CD4-positive, alpha-beta T cell (primary cell): ENCODE results near the gene CXorf38. TPM values are rescaled to one million over a fixed set of nuclear protein-coding genes. Genes with fewer than 3 reads are reported as not detected.

Experiments used
- ATAC-seq: fragments of 200-7000 bp; cut with Tn5 transposase; one replicate; pipeline ENCODE4 v1.10.0; 2022; ENCODE audit warnings: mild to moderate bottlenecking; ENCODE audit not compliant: poor library complexity
- CTCF ChIA-PET: fragments of 350-600 bp; sonication (Branson Sonifier 250); formaldehyde crosslinking; loops from one replicate; lab custom pipeline; 2021; ENCODE audit warnings: antibody characterized with exemption, inconsistent platforms; lab: Charles Lee
- POLR2A ChIA-PET: fragments of 350-600 bp; sonication (Branson Sonifier 250); formaldehyde crosslinking; loops from one replicate; lab custom pipeline; 2021; ENCODE audit warnings: antibody characterized with exemption, inconsistent platforms; lab: Charles Lee
- DNase-seq, 14 experiments: peaks; one replicate each; pipeline ENCODE4 v3.0.0-alpha.2; 2013 to 2020; ENCODE audit warnings: mixed read lengths in 2 of 14
- H3K27ac ChIP-seq, 2 donors: one replicate each; pipeline versions ENCODE4 v1.5.1 to v1.7.0; 2013; ENCODE audit warnings: low read length in 2 of 2, low read depth in 1 of 2, mild to moderate bottlenecking in 1 of 2
- H3K27me3 ChIP-seq, 2 experiments: 1 replicate in 1 of 2; 2 replicates in 1 of 2; pipeline versions ENCODE4 v1.6.1 to v1.7.0; 2013; ENCODE audit warnings: low read length in 2 of 2, control low read depth in 1 of 2, mild to moderate bottlenecking in 1 of 2, moderate library complexity in 1 of 2; ENCODE audit not compliant: insufficient read depth in 2 of 2, control insufficient read depth in 1 of 2
- H3K36me3 ChIP-seq: one replicate; pipeline ENCODE4 v1.6.1; 2013; ENCODE audit warnings: low read length, control low read depth; ENCODE audit not compliant: insufficient read depth
- H3K4me1 ChIP-seq: one replicate; pipeline ENCODE4 v1.6.1; 2013; ENCODE audit warnings: low read length, control low read depth; ENCODE audit not compliant: insufficient read depth
- H3K4me3 ChIP-seq: one replicate; pipeline ENCODE4 v1.5.1; 2013; ENCODE audit warnings: mild to moderate bottlenecking, low read length, moderate library complexity
- H3K9me3 ChIP-seq, 2 experiments: 1 replicate in 1 of 2; 2 replicates in 1 of 2; pipeline versions ENCODE4 v1.6.1 to v1.7.0; 2013; ENCODE audit warnings: low read length in 2 of 2, mild to moderate bottlenecking in 2 of 2, control low read depth in 1 of 2, moderate library complexity in 1 of 2; ENCODE audit not compliant: control insufficient read depth in 1 of 2, insufficient read depth in 1 of 2
- H3K27ac Mint-ChIP-seq: one replicate; pipeline ENCODE4 v1.8.0; 2020; ENCODE audit warnings: mixed read lengths
- H3K27me3 Mint-ChIP-seq: one replicate; pipeline ENCODE4 v1.8.0; 2021; ENCODE audit warnings: mixed read lengths
- H3K36me3 Mint-ChIP-seq: one replicate; pipeline ENCODE4 v1.8.0; 2021; ENCODE audit warnings: low read depth, mixed read lengths
- H3K4me1 Mint-ChIP-seq: one replicate; pipeline ENCODE4 v1.8.0; 2021; ENCODE audit warnings: low read depth, mixed read lengths
- H3K4me3 Mint-ChIP-seq: one replicate; pipeline ENCODE4 v1.8.0; 2020; ENCODE audit warnings: mild to moderate bottlenecking, mixed read lengths
- H3K9me3 Mint-ChIP-seq: one replicate; pipeline ENCODE4 v1.8.0; 2020; ENCODE audit warnings: mixed read lengths
- intact Hi-C, 2 experiments: fragments of 100-400 bp; cut with DNase I in 1 of 2; cut with micrococcal nuclease in 1 of 2; formaldehyde crosslinking; loops; one replicate each; pipeline versions ENCODE4 v1.15.1 to v1.9.0; 2023 to 2025; cut with DNase I, micrococcal nuclease
- total RNA-seq, 174 experiments: library from RNA in 2 of 174; stranded (reverse) in 2 of 174; gene quantifications; one replicate each; pipeline ENCODE4 v1.2.3 and lab custom pipeline; 2021 to 2026
- TF ChIP-seq, protein P1 (sequence below): fragments of 200-600 bp; IDR thresholded peaks from one replicate; pipeline ENCODE4 v1.8.0; 2022; ENCODE audit warnings: antibody characterized with exemption, mild to moderate bottlenecking

CXorf38 gene
- total RNA-seq, 2 experiments from 2014 or later, result 9.4 to 10.4 TPM

DNA sequence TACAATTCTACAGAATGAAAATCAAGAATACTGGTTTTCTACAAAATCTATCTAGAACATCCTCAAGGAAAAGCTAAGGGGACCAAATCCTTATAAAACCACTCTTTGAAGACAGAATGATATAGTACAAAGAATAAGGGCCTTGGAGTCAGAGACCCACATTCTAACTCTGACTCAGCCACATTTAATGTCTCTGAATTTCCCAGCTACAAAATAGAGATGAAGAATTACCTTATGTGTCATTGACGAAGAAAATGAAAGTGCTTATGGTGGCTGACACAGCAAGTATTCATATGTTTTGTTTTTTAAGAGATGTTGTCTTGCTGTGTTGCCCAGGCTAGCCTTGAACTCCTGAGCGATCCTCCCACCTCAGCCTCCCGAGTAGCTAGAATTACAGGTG is 35.9 kb upstream of the CXorf38 start:
- peaks cover 79% of the 10 kb centered on the region for H3K36me3 Mint-ChIP-seq
- TF ChIP-seq, protein P1, sequence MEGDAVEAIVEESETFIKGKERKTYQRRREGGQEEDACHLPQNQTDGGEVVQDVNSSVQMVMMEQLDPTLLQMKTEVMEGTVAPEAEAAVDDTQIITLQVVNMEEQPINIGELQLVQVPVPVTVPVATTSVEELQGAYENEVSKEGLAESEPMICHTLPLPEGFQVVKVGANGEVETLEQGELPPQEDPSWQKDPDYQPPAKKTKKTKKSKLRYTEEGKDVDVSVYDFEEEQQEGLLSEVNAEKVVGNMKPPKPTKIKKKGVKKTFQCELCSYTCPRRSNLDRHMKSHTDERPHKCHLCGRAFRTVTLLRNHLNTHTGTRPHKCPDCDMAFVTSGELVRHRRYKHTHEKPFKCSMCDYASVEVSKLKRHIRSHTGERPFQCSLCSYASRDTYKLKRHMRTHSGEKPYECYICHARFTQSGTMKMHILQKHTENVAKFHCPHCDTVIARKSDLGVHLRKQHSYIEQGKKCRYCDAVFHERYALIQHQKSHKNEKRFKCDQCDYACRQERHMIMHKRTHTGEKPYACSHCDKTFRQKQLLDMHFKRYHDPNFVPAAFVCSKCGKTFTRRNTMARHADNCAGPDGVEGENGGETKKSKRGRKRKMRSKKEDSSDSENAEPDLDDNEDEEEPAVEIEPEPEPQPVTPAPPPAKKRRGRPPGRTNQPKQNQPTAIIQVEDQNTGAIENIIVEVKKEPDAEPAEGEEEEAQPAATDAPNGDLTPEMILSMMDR, result no peak
- intact Hi-C loops, result loop anchor here in 1 of 2 experiments (10.0 kb wide), 1 partner anchor 52 kb away; the partner anchor contains the start of gene MED14
- ChIA-PET POLR2A (no interaction called here), CTCF (no interaction called here)
- no peaks in the 10 kb centered on the region for H3K4me1 ChIP-seq
- H3K36me3 ChIP-seq, result peaks cover 39% of the 10 kb centered on the region
- H3K27me3 Mint-ChIP-seq, result no peaks in the 10 kb centered on the region
- no peak for DNase-seq
- no peak overlapping the region for H3K27ac ChIP-seq
- no peaks in the 10 kb centered on the region for H3K9me3 ChIP-seq
- no peaks in the 10 kb centered on the region for H3K9me3 Mint-ChIP-seq
- H3K4me3 ChIP-seq, result no peak overlapping the region
- ATAC-seq, result no peak
- H3K27me3 ChIP-seq, result no peaks in the 10 kb centered on the region
- peaks cover 24% of the 10 kb centered on the region for H3K4me1 Mint-ChIP-seq
- H3K27ac Mint-ChIP-seq, result no peak overlapping the region
- H3K4me3 Mint-ChIP-seq, result no peak overlapping the region

DNA sequence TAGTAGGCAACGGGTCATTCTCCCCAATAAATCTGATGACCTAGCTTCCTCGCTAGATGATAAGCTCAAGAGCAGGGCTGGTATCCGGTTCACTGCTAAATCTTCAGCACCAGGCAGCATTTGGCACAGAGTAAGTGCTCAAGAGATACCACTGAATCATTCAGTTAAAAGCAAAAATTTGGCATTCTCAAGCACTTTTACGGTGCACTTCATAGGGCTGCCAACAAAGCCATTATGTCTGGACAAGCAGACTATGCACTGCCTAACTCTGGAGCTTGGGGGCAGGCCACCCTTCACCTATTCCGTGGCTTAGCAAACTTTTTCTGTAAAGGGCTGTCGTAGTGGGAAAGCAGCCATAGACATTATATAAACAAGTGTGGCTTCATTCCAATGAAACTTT is 23.8 kb upstream of the CXorf38 start:
- Mint-ChIP-seq H3K36me3 (peaks cover 75% of the 10 kb centered on the region), H3K27me3 (no peaks in the 10 kb centered on the region), H3K9me3 (no peaks in the 10 kb centered on the region), H3K4me1 (no peaks in the 10 kb centered on the region), H3K4me3 (no peak overlapping the region), H3K27ac (no peak overlapping the region)
- POLR2A ChIA-PET, result no interaction called here
- DNase-seq, result no peak
- CTCF ChIA-PET, result no interaction called here
- ATAC-seq, result no peak
- intact Hi-C loops, result no loop called here
- Histone ChIP-seq H3K36me3 (peaks cover 62% of the 10 kb centered on the region), H3K4me1 (no peaks in the 10 kb centered on the region), H3K27me3 (no peaks in the 10 kb centered on the region), H3K4me3 (no peak overlapping the region), H3K27ac (no peak overlapping the region), H3K9me3 (no peaks in the 10 kb centered on the region)
- TF ChIP-seq, protein P1, result no peak

DNA sequence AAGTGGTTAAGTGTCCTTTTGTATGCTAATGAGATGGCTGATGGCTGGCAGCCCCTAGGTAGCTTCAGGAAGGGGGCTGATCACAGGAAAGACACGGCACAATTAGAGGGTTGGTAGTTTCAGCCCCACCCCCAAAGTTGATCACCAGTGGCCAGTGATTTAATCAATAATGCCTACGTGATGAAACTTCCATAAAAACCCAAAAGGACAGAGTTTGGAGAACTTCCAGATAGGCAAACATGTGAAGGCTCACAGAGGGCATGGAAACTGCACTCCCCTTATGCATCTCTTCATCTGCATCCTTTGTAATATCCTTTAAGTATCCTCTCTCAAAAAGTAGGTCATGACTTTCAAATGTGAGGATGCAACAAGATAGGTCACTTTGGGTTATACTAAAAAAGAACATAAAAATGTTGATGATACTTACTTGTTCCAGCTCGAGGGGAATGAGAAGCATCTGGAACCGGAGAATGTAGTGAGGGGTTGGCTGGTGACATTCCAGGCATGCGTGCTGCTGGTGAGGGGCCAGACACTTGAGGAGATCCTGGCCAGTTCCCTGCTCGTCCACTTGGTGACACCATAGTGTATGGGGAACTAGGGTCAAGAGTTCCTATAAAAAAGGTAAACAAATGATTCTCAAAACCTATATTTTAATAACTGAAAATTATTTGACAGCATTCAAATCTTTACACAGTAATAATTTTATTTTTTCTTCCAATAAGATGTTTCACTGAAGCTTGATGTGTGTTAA is 16.7 kb upstream of the CXorf38 start:
- Histone ChIP-seq H3K27me3 (no peaks in the 10 kb centered on the region), H3K27ac (no peak overlapping the region), H3K9me3 (no peaks in the 10 kb centered on the region), H3K4me3 (no peak overlapping the region), H3K36me3 (peaks cover 55% of the 10 kb centered on the region), H3K4me1 (peaks cover 6% of the 10 kb centered on the region)
- ATAC-seq (no peak), DNase-seq (no peak)
- intact Hi-C loops, result no loop called here
- CTCF ChIA-PET, result interaction anchor here (0.9 to 1.0 kb wide), 2 partner anchors 12 to 30 kb away, joined by 3 read pairs; no protein-coding TSS in a partner anchor
- H3K4me1 Mint-ChIP-seq, result no peaks in the 10 kb centered on the region
- no peaks in the 10 kb centered on the region for H3K27me3 Mint-ChIP-seq
- peak overlapping the region; percentile 61 for H3K27ac Mint-ChIP-seq
- H3K9me3 Mint-ChIP-seq, result no peaks in the 10 kb centered on the region
- H3K36me3 Mint-ChIP-seq, result peaks cover 74% of the 10 kb centered on the region
- TF ChIP-seq, protein P1, result no peak
- POLR2A ChIA-PET, result no interaction called here
- H3K4me3 Mint-ChIP-seq, result no peak overlapping the region
